ENCODE results near the gene DENND4B.
"Not testable (repeated sequence)": the region's sequence is repeated elsewhere in the genome, so short reads cannot be mapped to it uniquely, and the experiment has no call there.

The DENND4B gene

GRCh38 chr1:153907134-153907533 lies 39.4 kb downstream of the DENND4B start:
- H3K4me3 ChIP-seq (ENCODE audit: low read depth, low read length), result no peak overlapping the region
- no peaks in the 10 kb centered on the region for H3K9me3 ChIP-seq (ENCODE audit: severe bottlenecking)
- H3K27ac ChIP-seq, result no peak overlapping the region
- H3K27me3 ChIP-seq (ENCODE audit: insufficient read depth, low read depth, severe bottlenecking), result no peaks in the 10 kb centered on the region
- no peak for DNase-seq
- peaks cover 54% of the 10 kb centered on the region for H3K36me3 ChIP-seq
- no peak for TF ChIP-seq CTCF (IDR thresholded peaks at IDR 0.05; ENCODE audit: low read depth, low read length)

- Histone ChIP-seq H3K9me3 (ENCODE audit: severe bottlenecking) (no peaks in the 10 kb centered on the region), H3K27ac (no peak overlapping the region), H3K36me3 (peaks cover 56% of the 10 kb centered on the region), H3K4me3 (ENCODE audit: low read depth, low read length) (no peak overlapping the region), H3K27me3 (ENCODE audit: insufficient read depth, low read depth, severe bottlenecking) (no peaks in the 10 kb centered on the region)
- TF ChIP-seq CTCF (IDR thresholded peaks at IDR 0.05; ENCODE audit: low read depth, low read length), result no peak
- no peak for DNase-seq
These were observed 40.1 kb downstream of the DENND4B start for GRCh38 chr1:153906396-153906795.

- not testable (repeated sequence) for H3K4me3 ChIP-seq (ENCODE audit: low read depth, low read length); DNase-seq
- peaks cover 59% of the 10 kb centered on the region for H3K36me3 ChIP-seq
These were observed 40.6 kb downstream of the DENND4B start for GRCh38 chr1:153905908-153906307.

GRCh38 chr1:153903841-153904455 lies 42.6 kb downstream of the DENND4B start:
- no peaks in the 10 kb centered on the region for H3K27me3 ChIP-seq (ENCODE audit: insufficient read depth, low read depth, severe bottlenecking)
- H3K27ac ChIP-seq, result no peak overlapping the region
- no peak for TF ChIP-seq CTCF (IDR thresholded peaks at IDR 0.05; ENCODE audit: low read depth, low read length)
- H3K9me3 ChIP-seq (ENCODE audit: severe bottlenecking), result no peaks in the 10 kb centered on the region
- H3K4me3 ChIP-seq (ENCODE audit: low read depth, low read length), result no peak overlapping the region
- peaks cover 66% of the 10 kb centered on the region for H3K36me3 ChIP-seq
- no peak for DNase-seq

More at GRCh38 chr1:153905908-153906307, 40.6 kb downstream of the DENND4B start:
- H3K9me3 ChIP-seq (ENCODE audit: severe bottlenecking); H3K27ac ChIP-seq; H3K27me3 ChIP-seq (ENCODE audit: insufficient read depth, low read depth, severe bottlenecking): not testable (repeated sequence)

- Histone ChIP-seq H3K27ac (no peak overlapping the region), H3K9me3 (ENCODE audit: severe bottlenecking) (no peaks in the 10 kb centered on the region), H3K27me3 (ENCODE audit: insufficient read depth, low read depth, severe bottlenecking) (no peaks in the 10 kb centered on the region), H3K4me3 (ENCODE audit: low read depth, low read length) (no peak overlapping the region), H3K36me3 (peaks cover 82% of the 10 kb centered on the region)
- no peak for DNase-seq
- TF ChIP-seq CTCF (IDR thresholded peaks at IDR 0.05; ENCODE audit: low read depth, low read length), result no peak
These were observed 47.0 kb downstream of the DENND4B start for GRCh38 chr1:153899509-153899908.

- not testable (repeated sequence) for H3K4me3 ChIP-seq (ENCODE audit: low read depth, low read length); H3K27me3 ChIP-seq (ENCODE audit: insufficient read depth, low read depth, severe bottlenecking); DNase-seq; H3K9me3 ChIP-seq (ENCODE audit: severe bottlenecking); H3K27ac ChIP-seq
- peaks cover 89% of the 10 kb centered on the region for H3K36me3 ChIP-seq
These were observed 50.7 kb downstream of the DENND4B start for GRCh38 chr1:153895866-153896265.

GRCh38 chr1:153891042-153891441 lies 55.5 kb downstream of the DENND4B start:
- not testable (repeated sequence) for H3K27ac ChIP-seq; H3K9me3 ChIP-seq (ENCODE audit: severe bottlenecking); H3K27me3 ChIP-seq (ENCODE audit: insufficient read depth, low read depth, severe bottlenecking); H3K4me3 ChIP-seq (ENCODE audit: low read depth, low read length); DNase-seq
- H3K36me3 ChIP-seq, result peaks cover 83% of the 10 kb centered on the region
